ENCODE results near the gene ARHGEF25.

Gene ARHGEF25

DNA sequence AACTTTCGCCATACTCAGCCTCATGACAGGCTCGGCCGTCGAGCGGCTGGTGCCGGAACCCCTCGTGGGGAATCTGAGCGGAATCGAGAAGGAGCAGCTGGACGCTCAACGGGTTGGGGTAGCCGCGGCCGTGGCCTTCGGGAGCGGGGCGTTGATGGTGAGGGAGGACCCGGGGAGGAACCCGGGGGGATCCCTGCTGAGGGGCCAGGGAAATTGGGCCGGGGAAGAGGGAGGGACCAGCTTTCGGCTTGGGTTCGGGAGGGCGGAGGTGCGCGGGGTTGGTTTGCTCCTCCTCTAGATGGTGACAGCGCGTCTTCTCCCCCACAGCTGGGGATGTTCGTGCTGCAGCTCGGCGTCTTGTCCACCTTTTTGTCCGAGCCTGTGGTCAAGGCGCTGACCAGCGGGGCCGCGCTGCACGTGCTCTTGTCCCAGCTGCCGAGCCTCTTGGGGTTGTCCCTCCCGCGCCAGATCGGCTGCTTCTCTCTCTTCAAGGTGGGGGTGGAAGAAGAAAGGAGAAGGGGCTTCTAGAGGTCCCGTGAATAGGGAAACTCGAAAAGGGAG is 9.8 kb downstream of the ARHGEF25 start:
- in situ Hi-C loops (cut with MboI; ENCODE audit: low sequenced_read_pairs) = no loop called here

- in situ Hi-C loops (cut with MboI; ENCODE audit: low sequenced_read_pairs) = no loop called here
These were observed 10.5 kb downstream of the ARHGEF25 start for GRCh38 chr12:57621497-57622292.

DNA sequence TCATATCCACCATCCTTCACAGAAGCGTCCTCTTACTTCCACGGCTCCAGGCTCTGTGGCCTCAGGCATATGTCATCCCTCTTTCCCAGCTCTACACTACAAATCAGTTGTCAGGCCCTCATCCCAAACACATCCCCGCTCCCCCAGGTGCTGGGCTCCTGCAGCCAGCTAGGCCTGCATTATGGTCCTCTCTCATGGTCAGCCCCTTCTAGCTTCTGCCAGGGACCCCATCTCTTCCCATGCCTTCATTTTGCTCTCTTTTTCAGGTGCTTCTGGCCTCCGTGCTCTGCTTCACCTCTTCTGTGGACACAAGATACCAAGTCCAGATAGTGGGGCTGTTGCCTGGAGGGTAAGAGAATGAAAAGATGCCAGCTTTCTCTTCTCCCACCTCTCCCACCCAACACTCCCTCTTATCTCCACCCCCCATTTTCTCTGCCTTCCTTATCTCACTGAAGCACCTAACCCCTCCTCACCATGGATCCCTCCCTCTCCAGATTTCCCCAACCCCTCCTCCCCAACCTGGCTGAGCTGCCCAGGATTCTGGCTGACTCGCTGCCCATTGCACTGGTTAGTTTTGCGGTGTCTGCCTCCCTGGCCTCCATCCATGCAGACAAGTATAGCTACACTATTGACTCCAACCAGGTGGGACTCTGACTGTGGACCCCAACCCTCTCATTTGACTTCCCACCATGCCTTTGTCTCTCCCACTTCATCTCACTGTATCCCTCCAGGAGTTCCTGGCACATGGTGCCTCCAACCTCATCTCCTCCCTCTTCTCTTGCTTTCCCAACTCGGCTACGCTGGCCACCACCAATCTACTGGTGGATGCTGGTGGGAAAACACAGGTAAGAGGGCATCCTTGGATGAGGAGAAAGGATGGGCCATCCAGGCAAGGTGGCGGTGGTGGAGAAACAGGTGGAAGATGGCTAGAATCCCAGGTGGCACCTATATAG is 11.3 kb downstream of the ARHGEF25 start:
- in situ Hi-C loops (cut with MboI; ENCODE audit: low sequenced_read_pairs) = no loop called here

- in situ Hi-C loops (cut with MboI; ENCODE audit: low sequenced_read_pairs) = no loop called here
These were observed 12.2 kb downstream of the ARHGEF25 start for GRCh38 chr12:57623385-57623784.

GRCh38 chr12:57623811-57624390 is 12.7 kb downstream of the ARHGEF25 start:
- in situ Hi-C loops (cut with MboI; ENCODE audit: low sequenced_read_pairs) = no loop called here

DNA sequence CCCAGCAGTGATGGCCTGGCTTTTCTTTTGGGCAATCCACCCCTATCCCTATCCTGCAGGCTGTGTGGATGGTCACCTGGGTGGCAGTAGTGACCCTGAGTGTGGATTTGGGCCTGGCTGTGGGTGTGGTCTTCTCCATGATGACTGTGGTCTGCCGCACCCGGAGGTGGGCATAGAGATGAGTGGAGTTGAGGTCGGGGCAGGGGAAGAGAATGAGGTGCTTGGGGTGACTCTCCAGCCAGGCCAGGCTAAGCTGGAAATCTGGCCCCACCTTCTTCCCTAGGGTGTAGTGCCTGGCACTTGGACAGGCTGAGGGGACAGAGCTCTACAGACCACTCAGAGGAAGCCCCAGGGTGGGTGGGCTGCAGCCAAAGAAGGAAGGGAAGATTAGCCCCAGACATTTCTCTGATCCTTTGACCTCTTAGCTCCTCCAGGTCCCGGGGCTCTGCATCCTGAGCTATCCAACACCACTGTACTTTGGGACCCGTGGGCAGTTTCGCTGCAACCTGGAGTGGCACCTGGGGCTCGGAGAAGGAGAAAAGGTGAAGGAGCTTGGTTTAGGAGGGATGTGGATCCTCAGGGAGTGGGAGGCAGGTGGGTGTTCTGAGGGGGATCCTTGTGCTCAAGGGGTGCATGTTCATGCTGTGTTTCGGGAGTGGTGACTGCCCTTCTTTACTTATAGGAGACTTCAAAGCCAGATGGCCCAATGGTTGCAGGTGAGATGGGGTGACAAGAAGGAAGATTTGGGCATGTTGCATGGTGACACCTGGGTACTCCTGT is 13.4 kb downstream of the ARHGEF25 start:
- in situ Hi-C loops (cut with MboI; ENCODE audit: low sequenced_read_pairs) = no loop called here

- in situ Hi-C loops (cut with MboI; ENCODE audit: low sequenced_read_pairs) = no loop called here
These were observed 14.2 kb downstream of the ARHGEF25 start for GRCh38 chr12:57625261-57626032.

- in situ Hi-C loops (cut with MboI; ENCODE audit: low sequenced_read_pairs) = no loop called here
These were observed 15.1 kb downstream of the ARHGEF25 start for GRCh38 chr12:57626111-57626920.

DNA sequence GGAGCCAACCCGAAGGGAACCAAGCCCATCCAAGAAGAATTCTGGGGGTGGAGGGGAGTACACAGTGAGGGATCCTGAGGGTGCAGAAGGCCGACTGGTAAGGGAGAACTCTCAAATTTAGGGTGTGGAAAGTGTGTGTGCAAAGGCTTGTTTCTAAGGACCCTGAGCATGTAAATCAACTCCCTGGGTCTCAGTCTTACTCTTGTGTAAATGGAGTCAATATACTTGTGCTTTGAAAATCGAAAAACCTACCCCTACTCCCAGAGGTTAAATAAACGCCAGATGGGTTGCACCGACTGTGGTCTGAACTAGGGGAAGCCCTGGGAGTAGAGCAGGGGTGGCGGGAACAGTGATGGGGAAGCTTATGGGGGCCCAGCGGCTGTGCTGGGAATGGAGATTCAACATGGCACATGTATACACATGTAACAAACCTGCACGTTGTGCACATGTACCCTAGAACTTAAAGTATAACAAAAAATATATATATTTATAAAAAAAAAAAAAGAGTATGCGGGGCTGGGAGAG is 15.7 kb downstream of the ARHGEF25 start:
- in situ Hi-C loops (cut with MboI; ENCODE audit: low sequenced_read_pairs) = no loop called here

DNA sequence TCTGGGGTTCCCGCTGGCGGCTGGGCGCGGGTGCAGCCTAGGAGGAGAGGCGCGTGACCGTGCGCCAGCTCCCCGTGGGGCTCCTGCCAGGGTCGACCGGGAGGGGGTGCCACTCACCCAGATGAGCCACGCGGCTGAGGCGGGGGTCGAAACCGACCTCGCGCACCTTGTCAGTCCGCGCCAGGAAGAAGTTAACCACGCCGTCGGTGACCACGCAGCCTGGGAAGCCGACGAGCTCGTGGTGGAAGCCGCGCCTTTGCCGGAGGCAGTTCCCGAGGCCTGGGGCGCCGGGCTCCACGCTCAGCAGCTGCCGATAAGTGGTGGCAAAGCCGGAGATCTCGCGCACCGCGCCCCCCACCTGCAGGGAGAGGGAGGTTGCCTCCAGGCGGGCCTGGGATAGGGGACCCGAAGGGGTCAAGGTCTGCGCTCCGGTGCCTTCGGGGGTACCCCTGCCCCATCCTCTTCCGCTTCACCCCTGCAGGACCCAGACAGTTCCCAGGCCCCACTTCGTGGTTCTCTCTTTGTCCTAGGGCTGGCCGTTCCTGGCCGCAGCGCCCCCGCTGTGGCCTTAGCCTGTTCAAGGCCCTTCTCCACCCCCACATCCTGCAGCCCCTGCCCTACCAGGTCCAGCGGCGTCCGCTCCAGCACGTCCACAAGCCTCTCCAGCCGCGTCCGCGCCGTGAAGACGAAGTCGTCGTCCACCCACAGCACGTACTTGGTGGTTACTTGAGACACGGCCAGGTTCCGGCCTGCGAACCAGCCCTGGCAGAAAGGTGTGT is 16.5 kb downstream of the ARHGEF25 start:
- in situ Hi-C loops (cut with MboI; ENCODE audit: low sequenced_read_pairs) = no loop called here

DNA sequence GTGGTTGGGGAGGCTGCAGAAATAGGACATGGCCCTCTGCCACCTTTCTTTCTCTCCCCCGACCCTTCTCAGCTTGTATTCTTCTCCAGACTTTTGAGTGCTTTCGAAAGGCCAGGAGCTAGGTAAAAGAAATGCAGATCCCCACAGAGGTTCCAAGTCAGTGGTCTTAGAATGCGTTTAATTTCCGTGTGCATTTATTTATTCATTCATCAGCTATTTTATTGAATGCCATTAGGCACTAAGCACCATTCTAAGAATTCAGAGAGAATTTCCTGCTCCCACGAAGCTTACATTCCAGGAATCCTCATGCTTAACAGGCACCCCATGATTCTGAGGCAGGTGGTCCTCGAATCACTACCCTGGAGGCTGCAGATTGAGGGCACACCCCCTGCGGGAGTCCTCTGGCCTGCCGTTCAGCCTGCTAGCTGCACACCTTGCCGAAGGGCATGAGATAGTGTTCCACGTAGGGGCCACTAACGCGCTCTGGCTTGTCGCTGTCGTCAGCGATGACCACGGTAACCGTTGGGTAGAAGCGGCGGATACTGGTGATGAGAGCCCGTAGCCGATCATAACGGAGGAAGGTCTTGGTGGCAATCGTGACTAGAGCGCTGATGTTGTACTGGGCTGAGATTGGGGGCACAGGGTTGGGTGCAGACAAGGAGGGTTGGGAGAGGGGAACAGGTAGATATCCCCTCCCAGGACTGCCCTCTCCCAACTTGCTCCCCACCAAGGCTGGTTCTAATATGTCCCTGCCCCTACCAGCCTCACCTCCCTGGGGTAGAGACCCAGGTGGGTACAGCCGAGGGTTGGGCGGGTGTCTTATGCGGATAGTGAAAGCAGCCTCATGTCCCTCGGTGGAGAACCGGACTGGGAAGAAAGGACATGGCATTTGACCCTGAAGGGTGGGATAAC is 17.3 kb downstream of the ARHGEF25 start:
- in situ Hi-C loops (cut with MboI; ENCODE audit: low sequenced_read_pairs) = no loop called here

DNA sequence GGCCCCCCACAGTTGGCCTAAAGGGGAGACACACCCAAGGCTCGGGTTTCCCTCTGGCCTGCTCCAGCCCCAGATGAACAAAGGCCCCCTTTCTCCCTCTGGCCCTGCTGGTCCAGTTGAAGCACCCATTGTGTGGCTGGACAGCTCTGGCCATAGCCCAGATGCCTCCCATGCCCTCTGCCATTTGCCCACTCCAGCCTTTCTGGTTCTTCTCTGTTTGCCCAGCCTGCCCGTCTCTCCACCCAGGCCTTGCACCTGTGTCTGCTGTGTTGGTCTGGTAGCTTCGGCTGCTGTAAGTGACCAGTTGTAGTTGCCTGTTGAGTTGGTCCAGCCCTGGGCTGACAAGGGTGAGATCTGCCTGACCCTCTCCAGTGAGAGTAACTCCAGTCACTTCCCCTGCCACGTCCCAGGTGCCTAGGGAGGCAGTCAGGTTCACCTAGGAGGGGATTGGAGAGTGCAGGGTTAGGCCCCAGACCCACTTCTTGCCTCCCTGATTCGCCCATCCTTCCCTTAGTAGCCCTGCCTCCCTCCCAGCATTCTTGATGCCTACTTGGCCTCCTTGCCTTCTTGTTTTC is 18.7 kb downstream of the ARHGEF25 start:
- in situ Hi-C loops (cut with MboI; ENCODE audit: low sequenced_read_pairs) = no loop called here

GRCh38 chr12:57630891-57631433 is 19.7 kb downstream of the ARHGEF25 start:
- in situ Hi-C loops (cut with MboI; ENCODE audit: low sequenced_read_pairs) = no loop called here

- in situ Hi-C loops (cut with MboI; ENCODE audit: low sequenced_read_pairs) = no loop called here
These were observed 20.4 kb downstream of the ARHGEF25 start for GRCh38 chr12:57631566-57632072.

DNA sequence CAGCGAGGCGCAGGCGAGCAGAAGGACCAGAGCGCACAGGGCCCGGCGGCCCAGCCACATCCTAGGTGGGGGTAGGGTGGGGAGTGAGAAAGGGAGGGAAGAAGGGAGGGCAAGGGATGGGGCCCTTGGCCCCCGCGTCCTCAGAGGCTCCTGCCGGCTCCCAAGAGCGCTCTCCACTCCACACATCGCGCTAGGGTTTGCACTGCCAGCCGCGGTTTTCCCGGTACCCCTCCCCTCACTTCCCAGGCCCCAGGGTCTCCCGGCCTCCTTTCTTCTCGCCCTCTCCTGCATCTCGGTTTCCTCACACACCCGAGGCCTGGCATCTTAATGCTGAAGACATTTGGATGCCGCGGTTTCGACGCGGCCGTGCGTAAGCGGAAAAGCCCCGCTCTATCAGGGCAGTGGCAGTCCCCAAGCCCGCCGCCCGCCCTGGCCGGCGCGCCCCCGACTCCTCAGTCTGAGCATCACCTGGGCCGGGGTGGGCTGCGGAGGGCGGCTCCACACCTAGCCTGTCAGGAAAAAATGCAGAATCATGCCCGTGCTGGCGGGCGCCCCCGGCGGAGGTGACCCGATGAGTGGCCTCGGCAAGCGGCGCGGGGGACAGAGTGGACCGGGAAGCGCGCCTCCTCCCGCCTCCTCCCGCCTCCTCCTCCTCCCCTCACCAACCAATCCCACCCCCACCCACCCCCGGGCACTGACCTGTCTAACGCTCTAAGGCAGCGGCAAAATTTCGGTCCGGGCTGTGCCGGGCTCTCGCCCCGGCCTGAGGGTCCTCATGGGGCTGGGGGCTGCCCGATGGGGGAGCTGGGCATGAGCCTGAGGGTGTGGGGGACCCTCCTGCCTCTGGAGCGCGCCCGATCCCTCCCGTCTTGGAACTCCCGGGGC is 21.1 kb downstream of the ARHGEF25 start:
- in situ Hi-C loops (cut with MboI; ENCODE audit: low sequenced_read_pairs) = no loop called here
